ENCODE measurements around the gene AATK.

AATK gene

GRCh38 chr17:81196505-81197408 is 30.7 kb upstream of the AATK start:
- DNase-seq, result no peak

GRCh38 chr17:81195941-81196495 is 30.0 kb upstream of the AATK start:
- DNase-seq, result no peak

GRCh38 chr17:81194941-81195901 is 29.2 kb upstream of the AATK start:
- no peak for DNase-seq

DNA sequence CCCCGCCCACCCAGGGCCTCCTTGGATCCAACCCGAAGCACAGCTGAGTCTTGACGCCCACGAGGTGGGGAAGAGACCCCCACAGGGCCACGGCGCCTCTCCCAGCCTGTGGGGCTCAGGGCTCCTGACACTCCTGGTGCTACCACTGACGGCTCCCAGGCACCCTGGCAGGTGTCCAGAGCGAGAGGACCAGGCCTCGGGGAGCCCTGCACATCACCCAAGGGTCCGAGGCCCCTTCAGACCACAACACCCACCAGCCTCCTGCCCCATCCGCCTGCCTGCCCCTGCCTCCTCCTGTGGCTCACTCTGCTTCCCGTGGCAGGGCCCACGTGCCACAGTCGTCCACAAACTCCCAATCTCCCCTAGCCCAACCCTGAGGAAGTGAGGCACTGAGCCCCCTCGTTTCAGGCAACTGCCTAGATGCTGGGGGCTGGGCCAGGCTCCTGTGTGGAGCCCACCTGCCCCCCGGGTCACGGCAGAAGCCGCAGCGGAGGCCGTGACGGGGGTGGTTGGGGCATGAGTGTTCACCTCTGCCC is 28.3 kb upstream of the AATK start:
- no peak for DNase-seq

- no peak for DNase-seq
These were observed 27.6 kb upstream of the AATK start for GRCh38 chr17:81193470-81194224.

- DNase-seq, result no peak
These were observed 27.0 kb upstream of the AATK start for GRCh38 chr17:81193051-81193410.

- DNase-seq, result no peak
These were observed 26.5 kb upstream of the AATK start for GRCh38 chr17:81192386-81193050.

DNA sequence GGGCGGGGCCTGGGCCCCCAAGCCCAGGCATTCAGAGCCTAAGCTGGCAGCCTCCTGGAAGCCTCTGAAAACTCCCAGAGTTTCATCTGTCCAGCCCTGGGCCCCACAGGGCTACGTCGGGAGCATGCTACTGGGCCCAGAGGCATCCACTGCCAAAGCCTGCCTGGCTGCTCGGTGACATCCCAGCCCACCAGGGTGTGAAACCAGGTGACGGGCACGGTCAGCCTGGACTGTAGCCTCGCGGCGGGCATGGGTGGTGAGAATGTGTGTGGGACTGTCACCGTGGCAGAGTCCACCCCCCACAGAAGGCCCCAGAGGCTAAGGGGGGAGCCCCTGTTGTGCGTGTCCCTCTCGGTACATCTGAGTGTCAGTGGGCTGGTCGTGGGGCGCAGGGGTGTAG is 25.6 kb upstream of the AATK start:
- no peak for DNase-seq

- no peak for DNase-seq
These were observed 25.1 kb upstream of the AATK start for GRCh38 chr17:81191116-81191515.

DNA sequence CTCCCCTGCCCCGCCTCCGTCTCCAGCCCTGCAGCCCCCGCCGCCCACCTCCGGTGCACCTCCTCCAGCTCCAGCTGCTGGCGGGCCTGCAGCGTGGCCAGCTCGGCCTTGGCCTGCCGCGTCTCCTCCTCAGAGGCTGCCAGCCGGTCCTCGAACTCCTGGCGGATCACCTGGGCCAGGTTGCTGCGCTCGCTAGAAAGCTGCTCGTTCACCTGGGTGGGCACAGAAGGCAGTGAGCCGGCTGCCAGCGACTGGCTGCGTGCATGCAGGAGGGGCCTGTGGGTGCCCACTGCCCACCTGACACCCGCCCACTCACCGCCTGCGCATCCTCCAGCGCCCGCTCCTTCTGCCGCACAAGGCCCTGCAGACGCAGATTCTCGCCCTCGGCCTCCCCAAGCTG is 24.6 kb upstream of the AATK start:
- no peak for DNase-seq

GRCh38 chr17:81189670-81190530 is 23.9 kb upstream of the AATK start:
- DNase-seq, result no peak

- no peak for DNase-seq
These were observed 23.0 kb upstream of the AATK start for GRCh38 chr17:81189016-81189415.

GRCh38 chr17:81188491-81188840 is 22.4 kb upstream of the AATK start:
- DNase-seq, result no peak

- no peak for DNase-seq
These were observed 21.8 kb upstream of the AATK start for GRCh38 chr17:81187586-81188490.

DNA sequence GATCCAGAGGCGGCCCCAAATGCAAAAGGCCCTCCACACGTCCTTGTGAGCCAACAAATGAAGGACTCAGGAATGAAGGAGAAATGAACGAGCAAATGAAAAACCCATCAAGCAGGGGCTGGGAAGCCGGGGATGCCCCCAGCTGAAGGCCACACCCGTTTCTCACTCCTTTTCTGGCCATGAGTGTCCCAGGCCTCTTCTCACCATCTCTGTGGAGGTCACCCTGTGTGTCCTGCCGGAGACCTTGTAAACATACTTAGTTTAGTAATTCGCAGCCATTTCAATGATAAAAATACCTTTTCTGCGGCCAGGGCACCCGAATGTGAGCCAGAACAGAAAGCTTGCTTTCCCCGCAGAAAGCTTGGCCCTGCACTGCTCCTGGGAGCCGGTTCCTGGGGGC is 21.1 kb upstream of the AATK start:
- DNase-seq, result no peak

- DNase-seq, result no peak
These were observed 20.2 kb upstream of the AATK start for GRCh38 chr17:81186203-81186602.

- no peak for DNase-seq
These were observed 18.5 kb upstream of the AATK start for GRCh38 chr17:81184555-81184954.

- no peak for DNase-seq
These were observed 17.8 kb upstream of the AATK start for GRCh38 chr17:81183807-81184206.

- DNase-seq, result no peak
These were observed 17.3 kb upstream of the AATK start for GRCh38 chr17:81183316-81183715.

DNA sequence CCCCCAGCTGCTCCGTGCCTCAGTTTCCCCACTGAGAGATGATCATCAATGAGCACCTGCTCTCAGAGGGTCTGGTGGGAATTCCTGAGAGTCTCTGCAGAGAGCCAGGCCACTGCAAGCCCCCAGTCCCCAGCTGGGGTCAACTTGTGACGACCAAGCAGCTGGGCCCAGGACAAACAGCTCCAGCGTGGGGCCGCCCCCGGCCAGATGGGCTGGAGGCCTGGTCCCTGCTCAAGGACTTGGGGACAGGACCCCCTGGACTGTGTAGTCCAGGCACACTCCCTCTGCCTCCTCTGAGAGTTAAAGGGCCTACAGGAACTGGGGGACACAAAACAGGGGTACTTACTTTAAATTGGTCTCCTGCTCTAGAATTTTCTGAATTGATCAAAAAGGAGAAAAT is 16.6 kb upstream of the AATK start:
- DNase-seq, result no peak
